ENCODE measurements around the gene TMX3. TPM values are rescaled to one million over a fixed set of nuclear protein-coding genes. Genes with fewer than 3 reads are reported as not detected.

The TMX3 gene
- total RNA-seq, 1 donor from 2014 or later: 89.6 TPM

- H3K9ac ChIP-seq: no peak overlapping the region
- H4K20me1 ChIP-seq (ENCODE audit: low read depth): no peaks in the 10 kb centered on the region
- H3K79me2 ChIP-seq (ENCODE audit: low read depth): no peaks in the 10 kb centered on the region
- Mint-ChIP-seq H3K27ac (no peak overlapping the region), H3K27me3 (ENCODE audit: insufficient read depth, low read depth) (no peaks in the 10 kb centered on the region), H3K4me1 (no peaks in the 10 kb centered on the region), H3K36me3 (no peaks in the 10 kb centered on the region), H3K9me3 (no peaks in the 10 kb centered on the region), H3K4me3 (no peak overlapping the region)
- H3K4me3 ChIP-seq: no peak overlapping the region
- no peak overlapping the region for H3K4me2 ChIP-seq
- no peaks in the 10 kb centered on the region for H3K36me3 ChIP-seq
- TF ChIP-seq EZH2phosphoT487 (IDR thresholded peaks at IDR 0.05) (no peak), EZH2 (IDR thresholded peaks at IDR 0.05) (no peak), CTCF (IDR thresholded peaks at IDR 0.05) (no peak)
- no peaks in the 10 kb centered on the region for H3K27me3 ChIP-seq
- H3K4me1 ChIP-seq: peaks cover 7% of the 10 kb centered on the region
- no peaks in the 10 kb centered on the region for H3F3A ChIP-seq (ENCODE audit: low read depth)
- DNase-seq (ENCODE audit: low spot score): no peak
- H3K9me3 ChIP-seq (ENCODE audit: low read depth): no peaks in the 10 kb centered on the region
- no peak overlapping the region for H3K27ac ChIP-seq
- no peak overlapping the region for H2AFZ ChIP-seq (replicated peaks)
Observed at GRCh38 chr18:68740966-68741365, 26.1 kb upstream of the TMX3 start.

GRCh38 chr18:68739462-68739861 lies 24.6 kb upstream of the TMX3 start:
- Mint-ChIP-seq H3K36me3 (no peaks in the 10 kb centered on the region), H3K27ac (no peak overlapping the region), H3K27me3 (ENCODE audit: insufficient read depth, low read depth) (no peaks in the 10 kb centered on the region), H3K4me3 (no peak overlapping the region), H3K9me3 (no peaks in the 10 kb centered on the region), H3K4me1 (no peaks in the 10 kb centered on the region)
- Histone ChIP-seq H3K4me1 (peaks cover 7% of the 10 kb centered on the region), H3K27ac (no peak overlapping the region), H2AFZ (replicated peaks) (no peak overlapping the region), H3K27me3 (no peaks in the 10 kb centered on the region), H4K20me1 (ENCODE audit: low read depth) (no peaks in the 10 kb centered on the region), H3K79me2 (ENCODE audit: low read depth) (no peaks in the 10 kb centered on the region), H3K36me3 (no peaks in the 10 kb centered on the region), H3F3A (ENCODE audit: low read depth) (no peaks in the 10 kb centered on the region), H3K9me3 (ENCODE audit: low read depth) (no peaks in the 10 kb centered on the region), H3K4me3 (no peak overlapping the region), H3K4me2 (no peak overlapping the region), H3K9ac (no peak overlapping the region)
- no peak for DNase-seq (ENCODE audit: low spot score)
- TF ChIP-seq EZH2 (IDR thresholded peaks at IDR 0.05) (no peak), EZH2phosphoT487 (IDR thresholded peaks at IDR 0.05) (no peak), CTCF (IDR thresholded peaks at IDR 0.05) (no peak)

GRCh38 chr18:68738564-68738963 lies 23.7 kb upstream of the TMX3 start:
- no peaks in the 10 kb centered on the region for H3K4me1 Mint-ChIP-seq
- no peaks in the 10 kb centered on the region for H3K36me3 ChIP-seq
- no peak overlapping the region for H2AFZ ChIP-seq (replicated peaks)
- no peaks in the 10 kb centered on the region for H3K27me3 Mint-ChIP-seq (ENCODE audit: insufficient read depth, low read depth)
- no peak overlapping the region for H3K9ac ChIP-seq
- H3K79me2 ChIP-seq (ENCODE audit: low read depth): no peaks in the 10 kb centered on the region
- H3K4me3 Mint-ChIP-seq: no peak overlapping the region
- H3K4me1 ChIP-seq: peaks cover 8% of the 10 kb centered on the region
- no peaks in the 10 kb centered on the region for H3K9me3 Mint-ChIP-seq
- H3F3A ChIP-seq (ENCODE audit: low read depth): no peaks in the 10 kb centered on the region
- H3K4me2 ChIP-seq: no peak overlapping the region
- H3K27ac ChIP-seq: no peak overlapping the region
- no peaks in the 10 kb centered on the region for H4K20me1 ChIP-seq (ENCODE audit: low read depth)
- H3K4me3 ChIP-seq: no peak overlapping the region
- H3K27ac Mint-ChIP-seq: no peak overlapping the region
- no peaks in the 10 kb centered on the region for H3K9me3 ChIP-seq (ENCODE audit: low read depth)
- TF ChIP-seq EZH2 (IDR thresholded peaks at IDR 0.05) (no peak), EZH2phosphoT487 (IDR thresholded peaks at IDR 0.05) (no peak), CTCF (IDR thresholded peaks at IDR 0.05) (no peak)
- H3K27me3 ChIP-seq: no peaks in the 10 kb centered on the region
- no peak for DNase-seq (ENCODE audit: low spot score)
- H3K36me3 Mint-ChIP-seq: no peaks in the 10 kb centered on the region

Data from neural progenitor cell (in vitro differentiated cells).